HG03521 (cell line): Measurements from ENCODE around the gene ZNF486.
A peak's percentile ranks its signal among the peaks of the same experiment; 100 is the strongest.
"Not testable (repeated sequence)": the region's sequence is repeated elsewhere in the genome, so short reads cannot be mapped to it uniquely, and the experiment has no call there.

Experiments used
- ATAC-seq: cut with Tn5 transposase; IDR thresholded peaks from one replicate; pipeline ENCODE4 v1.9.1; 2021; ENCODE audit warnings: mild to moderate bottlenecking, moderate library complexity; ENCODE audit not compliant: unreplicated experiment

Gene ZNF486

GRCh38 chr19:20221605-20222004, 54.6 kb downstream of the ZNF486 start:
- not testable (repeated sequence) for ATAC-seq

- no peak for ATAC-seq
Observed at GRCh38 chr19:20233105-20233504, 66.1 kb downstream of the ZNF486 start.

GRCh38 chr19:20235156-20235555, 68.1 kb downstream of the ZNF486 start:
- no peak for ATAC-seq

GRCh38 chr19:20237773-20238623, 71.0 kb downstream of the ZNF486 start:
- peak; percentile 74 for ATAC-seq

- no peak for ATAC-seq
Observed at GRCh38 chr19:20243629-20244028, 76.6 kb downstream of the ZNF486 start.

- no peak for ATAC-seq
Observed at GRCh38 chr19:20244356-20244755, 77.3 kb downstream of the ZNF486 start.

- ATAC-seq = no peak
Observed at GRCh38 chr19:20245309-20245708, 78.3 kb downstream of the ZNF486 start.

GRCh38 chr19:20247016-20247683, 80.1 kb downstream of the ZNF486 start:
- no peak for ATAC-seq

- not testable (repeated sequence) for ATAC-seq
Observed at GRCh38 chr19:20248258-20248657, 81.2 kb downstream of the ZNF486 start.
